Renal cortex interstitium (tissue), 11 donors: ENCODE data around the gene OR7C1. TPM values are rescaled to one million over a fixed set of nuclear protein-coding genes. Genes with fewer than 3 reads are reported as not detected.
"Not testable (repeated sequence)": the region's sequence is repeated elsewhere in the genome, so short reads cannot be mapped to it uniquely, and the experiment has no call there.

ENCODE experiments used
- DNase-seq, 11 donors: peaks; one replicate each; pipeline ENCODE4 v3.0.0-alpha.2; 2013; ENCODE audit warnings: low read depth in 9 of 11, low spot score in 4 of 11; ENCODE audit errors: extremely low read depth in 1 of 11
- polyA plus RNA-seq, 3 donors: library from polyadenylated mRNA; unstranded; fragments of 120-200 nt; gene quantifications; one replicate each; pipeline ENCODE4 v1.2.1, GENCODE V29; 2013; ENCODE audit not compliant: insufficient read length in 3 of 3

OR7C1 gene
- polyA plus RNA-seq, 3 donors = 0.06 to 0.12 (median 0.10) TPM

DNA sequence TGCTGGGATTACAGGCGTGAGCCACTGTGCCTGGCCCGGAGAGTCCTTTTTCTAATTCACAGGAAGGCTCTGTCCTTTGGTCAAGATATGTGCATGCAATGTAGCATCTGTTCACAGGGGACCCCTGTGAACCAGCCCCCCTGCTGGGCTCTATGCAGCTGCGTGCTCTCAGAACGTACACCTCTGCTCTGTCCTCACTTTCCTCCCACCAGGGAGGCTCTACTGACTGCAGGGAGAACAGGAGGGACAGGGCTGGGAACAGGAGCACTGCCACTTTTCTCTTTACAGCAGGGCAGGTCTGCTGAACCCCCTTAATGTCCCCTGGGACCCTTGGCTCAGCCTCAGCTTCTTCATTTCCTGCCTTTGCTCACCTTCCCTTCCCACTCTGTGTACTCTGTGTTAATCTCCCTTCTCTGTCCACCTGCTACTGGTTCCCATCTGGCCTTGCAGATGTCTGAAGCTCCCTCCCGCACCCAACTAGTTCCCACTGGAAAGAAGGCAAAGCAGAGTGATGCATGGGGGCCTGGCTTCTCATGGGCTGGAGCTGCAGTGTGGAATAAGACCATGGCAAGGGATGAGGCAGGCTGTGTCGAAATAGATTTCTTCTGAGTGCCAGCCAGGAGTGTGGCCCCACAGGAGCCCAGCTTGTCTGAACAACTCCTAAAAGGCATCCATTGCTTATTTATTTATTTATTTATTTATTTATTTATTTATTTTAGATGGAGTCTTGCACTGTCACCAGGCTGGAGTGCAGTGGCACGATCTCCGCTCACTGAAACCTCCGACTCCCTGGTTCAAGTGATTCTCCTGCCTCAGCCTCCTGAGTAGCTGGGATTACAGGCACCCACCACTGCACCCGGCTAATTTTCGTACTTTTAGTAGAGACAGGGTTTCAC, 63.8 kb downstream of the OR7C1 start:
- DNase-seq = no peak

GRCh38 chr19:14770136-14770535, 64.8 kb downstream of the OR7C1 start:
- DNase-seq = no peak

- no peak for DNase-seq
These were observed 65.8 kb downstream of the OR7C1 start for GRCh38 chr19:14769201-14769600.

GRCh38 chr19:14768001-14768400, 67.0 kb downstream of the OR7C1 start:
- no peak for DNase-seq

DNA sequence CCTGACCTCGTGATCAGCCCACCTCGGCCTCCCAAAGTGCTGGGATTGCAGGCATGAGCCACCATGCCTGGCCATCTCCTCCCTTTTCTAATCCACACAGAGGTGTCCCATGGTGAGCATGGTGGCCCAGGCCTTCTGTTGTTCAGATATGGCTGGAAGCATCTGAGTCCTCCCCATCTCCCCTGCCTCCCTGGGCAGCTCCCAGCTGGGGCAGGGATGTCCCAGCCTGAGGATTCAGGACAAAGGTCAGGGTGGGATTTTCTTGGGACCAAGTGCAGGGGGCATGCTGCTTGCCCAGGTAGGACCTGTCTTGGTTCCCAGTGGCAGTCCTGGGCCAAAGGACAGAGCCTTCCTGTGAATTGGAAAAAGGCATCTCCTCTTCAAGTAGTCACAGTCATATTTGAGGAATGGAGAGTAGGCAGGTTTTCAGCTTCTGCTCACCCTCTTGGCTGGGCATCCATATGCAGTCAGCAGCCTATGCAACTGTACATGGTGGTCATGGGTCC, 67.5 kb downstream of the OR7C1 start:
- no peak for DNase-seq

GRCh38 chr19:14765841-14766240, 69.1 kb downstream of the OR7C1 start:
- DNase-seq = not testable (repeated sequence)

DNA sequence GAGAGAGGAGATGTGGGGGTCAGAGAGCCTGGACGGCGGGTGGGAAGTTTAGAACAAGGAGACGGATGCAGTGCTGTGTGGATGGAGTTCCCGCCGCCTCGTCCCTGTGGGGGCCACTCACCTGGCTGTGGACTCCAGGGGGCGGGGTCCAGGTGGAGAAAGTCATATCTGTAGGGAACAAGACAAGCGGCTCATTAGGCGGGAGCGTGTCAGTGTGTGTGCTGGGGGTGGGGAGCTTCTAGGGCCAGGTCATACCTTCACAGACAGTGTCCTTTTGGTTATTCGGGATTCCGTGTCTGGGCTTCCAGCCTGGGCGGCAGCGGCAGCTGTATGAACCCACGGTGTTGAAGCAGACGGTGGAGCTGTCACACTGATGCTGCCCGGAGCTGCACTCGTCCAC, 69.6 kb downstream of the OR7C1 start:
- not testable (repeated sequence) for DNase-seq

DNA sequence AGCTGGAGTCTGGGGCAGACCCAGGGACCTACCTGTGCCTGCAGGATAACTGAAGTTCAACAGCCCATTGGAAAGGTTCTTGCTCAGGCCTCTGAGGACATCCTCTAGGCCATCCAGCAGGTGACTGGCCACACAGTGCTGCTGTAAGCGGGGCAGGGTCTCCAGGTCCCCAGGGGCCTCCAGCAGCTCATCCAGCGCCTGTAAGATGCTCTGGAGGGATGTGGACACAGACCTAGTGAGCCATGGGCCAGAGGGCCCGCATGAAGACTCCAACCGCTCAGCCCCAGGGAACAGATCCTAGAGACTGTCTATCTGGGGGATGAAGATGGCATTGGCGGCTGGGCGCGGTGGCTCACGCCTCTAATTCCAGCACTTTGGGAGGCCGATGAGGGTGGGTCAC, 70.6 kb downstream of the OR7C1 start:
- DNase-seq = no peak

DNA sequence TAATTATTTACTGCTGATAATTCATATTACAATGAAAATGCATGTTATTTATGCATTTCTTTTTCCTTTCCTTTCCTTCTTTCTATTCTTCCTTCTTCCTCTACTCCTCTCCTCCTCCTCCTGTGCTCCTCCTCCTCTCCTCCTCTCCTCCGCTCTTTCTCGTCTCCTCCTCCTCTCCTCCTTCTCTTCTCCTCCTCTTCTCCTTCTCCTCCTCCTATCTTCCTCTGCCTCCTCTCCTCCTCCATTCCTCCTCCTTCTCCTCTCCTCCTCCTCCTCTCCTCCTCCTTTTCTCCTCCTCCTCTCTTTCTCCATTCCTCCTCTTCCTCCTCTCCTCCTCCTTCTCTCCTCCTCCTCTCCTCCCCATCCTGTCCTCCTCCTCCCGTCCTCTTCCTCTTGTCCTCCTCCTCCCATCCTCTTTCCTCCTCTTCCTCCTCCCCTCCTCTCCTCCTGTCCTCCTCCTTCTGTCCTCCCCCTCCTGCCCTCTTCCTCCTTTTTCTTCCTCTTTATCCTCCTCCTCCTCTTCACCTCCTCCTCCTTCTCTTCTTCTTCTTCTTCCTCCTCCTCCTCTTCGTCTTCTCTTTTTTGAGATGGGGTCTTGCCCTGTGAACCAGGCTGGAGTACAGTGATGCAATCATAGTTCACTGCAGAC, 71.4 kb downstream of the OR7C1 start:
- DNase-seq = no peak

DNA sequence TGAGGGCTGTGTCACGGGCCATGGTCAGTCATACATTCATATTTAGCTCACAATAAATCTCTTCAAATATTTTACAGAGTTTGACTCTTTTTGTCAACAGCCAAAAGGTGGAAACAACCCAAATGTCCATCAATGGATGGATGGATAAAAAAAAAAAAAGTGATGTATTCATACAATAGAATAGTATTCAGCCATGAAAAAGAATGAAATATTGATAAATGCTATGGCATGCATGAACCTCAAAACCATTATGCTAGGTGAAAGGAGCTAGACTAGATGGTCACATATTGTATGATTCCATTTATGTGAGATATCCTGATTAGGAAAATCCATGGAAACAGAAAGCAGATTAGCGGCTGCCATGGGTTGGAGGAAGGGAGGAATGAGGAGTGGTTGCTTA, 72.9 kb downstream of the OR7C1 start:
- no peak for DNase-seq

- DNase-seq = no peak
These were observed 73.4 kb downstream of the OR7C1 start for GRCh38 chr19:14761607-14762006.

GRCh38 chr19:14758816-14759215, 76.2 kb downstream of the OR7C1 start:
- peak in 1 of 11 donors; percentile 8 for DNase-seq

GRCh38 chr19:14748601-14749000, 86.4 kb downstream of the OR7C1 start:
- DNase-seq = no peak

Other genes with a start within 250 kb of the OR7C1 start
- under 1 TPM; 0.16 to 0.23 (median 0.19) TPM for gene ADGRE3, start 160.3 kb downstream of the OR7C1 start, polyA plus RNA-seq
- gene ZNF333, start 145.1 kb downstream of the OR7C1 start, polyA plus RNA-seq = 10 to 100 TPM; 17.4 to 29.8 (median 18.2) TPM
- under 1 TPM; 0.42 to 0.97 (median 0.64) TPM for gene ADGRE2, start 56.6 kb downstream of the OR7C1 start, polyA plus RNA-seq
- gene OR7A5, start within 50 bp of the OR7C1 start, polyA plus RNA-seq = under 1 TPM in 1 of 3 donors, not detected in 2; 0.03 TPM
- not detected for gene OR7A10, start 13.7 kb upstream of the OR7C1 start, polyA plus RNA-seq
- gene OR7A17, start 50.9 kb upstream of the OR7C1 start, polyA plus RNA-seq = under 1 TPM in 1 of 3 donors, not detected in 2; 0.06 TPM
- gene OR7C2, start 106.3 kb upstream of the OR7C1 start, polyA plus RNA-seq = not detected
- gene SLC1A6, start 144.7 kb upstream of the OR7C1 start, polyA plus RNA-seq = under 1 TPM; 0.36 to 0.47 (median 0.46) TPM
- gene CASP14, start 214.3 kb upstream of the OR7C1 start, polyA plus RNA-seq = not detected
- under 1 TPM; 0.04 to 0.09 (median 0.06) TPM for gene OR1I1, start 247.0 kb upstream of the OR7C1 start, polyA plus RNA-seq